Endothelial cell of umbilical vein (primary cell): Measurements from ENCODE around the gene HPSE2.

Experiments
- EZH2 ChIP-seq: IDR thresholded peaks from 2 replicates; pipeline ENCODE4 v1.6.1; 2012; ENCODE audit warnings: borderline replicate concordance, low read depth, mild to moderate bottlenecking, moderate library complexity, low read length, inconsistent platforms; ENCODE audit not compliant: severe bottlenecking
- FOS ChIP-seq: IDR thresholded peaks from 2 replicates; pipeline ENCODE4 v1.6.1; 2011; ENCODE audit warnings: mild to moderate bottlenecking, low read length, moderate library complexity, borderline replicate concordance; ENCODE audit not compliant: insufficient read depth
- MYC ChIP-seq: IDR thresholded peaks from one replicate; pipeline ENCODE4 v1.6.1; 2011; ENCODE audit warnings: mild to moderate bottlenecking, low read depth, low read length
- POLR2A ChIP-seq: IDR thresholded peaks from 2 replicates; pipeline ENCODE4 v1.6.1; 2012; ENCODE audit warnings: low read depth, mild to moderate bottlenecking, control low read depth, low read length
- POLR2AphosphoS5 ChIP-seq: IDR thresholded peaks from 2 replicates; pipeline ENCODE4 v1.6.1; 2012; ENCODE audit warnings: low read depth, mild to moderate bottlenecking, control low read depth, low read length, moderate library complexity; ENCODE audit not compliant: insufficient read depth
- TF ChIP-seq, protein P1 (sequence below), 2 donors: IDR thresholded peaks; 1 replicate in 1 of 2; 2 replicates in 1 of 2; pipeline ENCODE4 v1.5.1; 2011; ENCODE audit warnings: low read length in 2 of 2, mild to moderate bottlenecking in 2 of 2, moderate library complexity in 2 of 2, control low read depth in 1 of 2, inconsistent platforms in 1 of 2, low read depth in 1 of 2; ENCODE audit not compliant: insufficient read depth in 1 of 2; ENCODE audit errors: extremely low read depth in 1 of 2
- TF ChIP-seq, protein P2 (sequence below): IDR thresholded peaks from 2 replicates; pipeline ENCODE4 v1.6.1; 2011; ENCODE audit not compliant: insufficient read depth, insufficient read length

DNA sequence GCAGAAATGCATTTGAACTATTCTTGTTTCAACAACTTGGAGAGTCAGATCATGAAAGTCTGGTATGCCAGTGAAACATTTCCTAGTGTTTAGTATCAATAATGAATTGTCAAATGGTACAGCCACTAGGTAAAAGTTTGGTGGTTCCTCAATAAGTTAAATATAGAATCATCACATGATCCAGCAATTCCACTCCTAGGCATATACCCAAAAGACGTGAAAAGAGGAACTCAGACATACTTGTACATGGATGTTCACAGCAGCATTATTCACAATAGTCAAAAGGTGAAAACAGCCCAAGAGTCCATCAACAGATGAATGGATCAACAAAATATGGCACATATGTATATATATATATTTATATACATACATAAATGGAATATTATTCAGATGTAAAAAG lies 721.9 kb downstream of the HPSE2 start:
- TF ChIP-seq, protein P1, sequence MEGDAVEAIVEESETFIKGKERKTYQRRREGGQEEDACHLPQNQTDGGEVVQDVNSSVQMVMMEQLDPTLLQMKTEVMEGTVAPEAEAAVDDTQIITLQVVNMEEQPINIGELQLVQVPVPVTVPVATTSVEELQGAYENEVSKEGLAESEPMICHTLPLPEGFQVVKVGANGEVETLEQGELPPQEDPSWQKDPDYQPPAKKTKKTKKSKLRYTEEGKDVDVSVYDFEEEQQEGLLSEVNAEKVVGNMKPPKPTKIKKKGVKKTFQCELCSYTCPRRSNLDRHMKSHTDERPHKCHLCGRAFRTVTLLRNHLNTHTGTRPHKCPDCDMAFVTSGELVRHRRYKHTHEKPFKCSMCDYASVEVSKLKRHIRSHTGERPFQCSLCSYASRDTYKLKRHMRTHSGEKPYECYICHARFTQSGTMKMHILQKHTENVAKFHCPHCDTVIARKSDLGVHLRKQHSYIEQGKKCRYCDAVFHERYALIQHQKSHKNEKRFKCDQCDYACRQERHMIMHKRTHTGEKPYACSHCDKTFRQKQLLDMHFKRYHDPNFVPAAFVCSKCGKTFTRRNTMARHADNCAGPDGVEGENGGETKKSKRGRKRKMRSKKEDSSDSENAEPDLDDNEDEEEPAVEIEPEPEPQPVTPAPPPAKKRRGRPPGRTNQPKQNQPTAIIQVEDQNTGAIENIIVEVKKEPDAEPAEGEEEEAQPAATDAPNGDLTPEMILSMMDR (IDR thresholded peaks at IDR 0.05; ENCODE audit: extremely low read depth in 1 of 2, insufficient read depth in 1 of 2, low read depth in 1 of 2, low read length in 2 of 2): no peak
- TF ChIP-seq, protein P2, sequence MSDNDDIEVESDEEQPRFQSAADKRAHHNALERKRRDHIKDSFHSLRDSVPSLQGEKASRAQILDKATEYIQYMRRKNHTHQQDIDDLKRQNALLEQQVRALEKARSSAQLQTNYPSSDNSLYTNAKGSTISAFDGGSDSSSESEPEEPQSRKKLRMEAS: no peak
- no peak for TF ChIP-seq EZH2
- TF ChIP-seq POLR2AphosphoS5: no peak
- no peak for TF ChIP-seq POLR2A
- TF ChIP-seq FOS: no peak
- no peak for TF ChIP-seq MYC
